Posterior vena cava (tissue), 2 donors: ENCODE measurements around the gene ELP5. TPM values are rescaled to one million over a fixed set of nuclear protein-coding genes. Genes with fewer than 3 reads are reported as not detected.
A peak's percentile ranks its signal among the peaks of the same experiment; 100 is the strongest.

Experiments
- DNase-seq: peaks from one replicate; pipeline ENCODE4 v3.0.0-alpha.2; 2020; ENCODE audit warnings: low spot score
- intact Hi-C, 2 donors: fragments of 100-400 bp; cut with DNase I; formaldehyde crosslinking; loops; one replicate each; pipeline versions ENCODE4 v1.14.1 to v1.14.2; 2022 to 2023
- microRNA-seq, 2 donors: library from miRNA; unstranded; fragments of <30 nt; microRNA quantifications; one replicate each; pipeline ENCODE4 v1.2.0, GENCODE V29; 2020 to 2021; ENCODE audit warnings: borderline microRNAs expressed in 2 of 2
- total RNA-seq, 2 donors: library from RNA; stranded (reverse); fragmentation: NEBNext Ultra II Directional; extraction: Animal tissue kit (Norgen Biotek cat#: 25700); gene quantifications; one replicate each; pipeline ENCODE4 v1.2.1, GENCODE V29; 2021
- donor health status: DM: yes; HTN: yes; CAD: no.
- donor health status: DM: yes; HTN: yes; CAD: no.

ELP5 gene
- total RNA-seq, 2 donors from 2014 or later = 36.5 to 40.0 TPM

GRCh38 chr17:7293816-7294613 lies 42.0 kb downstream of the ELP5 start:
- intact Hi-C loops = loop anchor here in 1 of 2 donors (10.0 kb wide), 1 partner anchor 51 kb away; no protein-coding TSS in a partner anchor
- DNase-seq = no peak

- DNase-seq = no peak
- intact Hi-C loops = loop anchor here in 1 of 2 donors (10.0 kb wide), 1 partner anchor 50 kb away; no protein-coding TSS in a partner anchor
These were observed 42.7 kb downstream of the ELP5 start, which contains the start of gene YBX2 for GRCh38 chr17:7294614-7295153. YBX2 (minus strand) TSS chr17:7294639; CDS start chr17:7294500, 139 bp downstream.

GRCh38 chr17:7295230-7296180 lies 43.5 kb downstream of the ELP5 start:
- intact Hi-C loops = loop anchor here in 1 of 2 donors (2.0 to 10.0 kb wide), 2 partner anchors 15 to 49 kb away; partner anchors contain the start of gene SLC2A4
- DNase-seq = no peak

DNA sequence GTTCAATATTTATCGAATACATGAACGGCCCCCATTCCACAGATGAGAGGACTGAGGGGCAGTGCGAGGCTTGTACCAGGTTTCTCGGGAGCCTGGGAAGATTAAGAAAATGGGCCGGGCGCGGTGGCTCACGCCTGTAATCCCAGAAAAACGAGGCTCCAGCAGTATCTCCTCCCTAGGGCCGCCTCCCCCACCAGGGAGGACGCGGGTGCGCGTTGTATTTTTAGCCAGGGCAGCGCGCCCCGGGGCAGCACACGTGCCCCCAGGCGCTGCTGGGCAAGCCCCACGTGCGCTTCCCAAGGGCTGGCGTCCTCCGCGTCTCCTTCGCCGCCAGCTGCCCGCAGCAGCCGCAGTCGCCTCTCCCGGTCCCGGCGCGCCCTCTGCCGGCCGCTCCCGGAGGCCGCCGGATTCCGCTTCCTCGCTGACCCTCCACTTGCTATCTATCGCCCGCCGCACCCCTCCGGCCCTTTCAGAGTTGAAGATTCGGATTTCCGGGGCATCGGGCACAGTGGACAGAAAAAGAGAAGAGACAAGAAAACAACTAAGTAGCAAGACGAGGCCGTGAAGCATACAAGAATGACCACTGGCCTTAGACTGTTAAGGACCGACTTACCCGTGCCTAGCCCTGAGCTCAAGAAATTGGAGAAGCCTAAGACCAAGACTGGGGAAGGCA lies 44.3 kb downstream of the ELP5 start:
- DNase-seq = peak; percentile 95

DNA sequence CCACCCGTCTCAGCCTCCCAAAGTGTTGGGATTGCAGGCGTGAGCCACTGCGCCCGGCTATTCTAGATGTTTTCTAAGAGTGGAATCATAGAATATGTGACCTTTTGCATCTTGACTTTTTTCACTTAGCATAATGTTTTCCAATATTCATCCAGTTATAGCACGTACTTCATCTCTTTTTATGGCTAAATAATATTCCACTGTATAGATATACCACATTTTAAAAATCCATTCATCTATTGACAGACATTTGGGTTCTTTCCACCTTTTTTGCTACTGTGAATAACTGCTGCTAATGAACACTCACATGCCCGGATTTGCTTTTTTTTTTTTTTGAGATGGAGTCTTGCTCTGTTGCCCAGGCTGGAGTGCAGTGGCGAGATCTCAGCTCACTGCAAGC lies 52.2 kb downstream of the ELP5 start:
- intact Hi-C loops = no loop called here
- DNase-seq = no peak

More for the DNA sequence above, 44.3 kb downstream of the ELP5 start:
- intact Hi-C loops = loop anchor here in 1 of 2 donors (2.0 to 10.0 kb wide), 2 partner anchors 16 to 48 kb away; partner anchors contain the start of gene SLC2A4

- peak; percentile 100 for DNase-seq
- intact Hi-C loops = no loop called here
These were observed 55.1 kb downstream of the ELP5 start, which contains the start of gene EIF5A for GRCh38 chr17:7306911-7307685. EIF5A (plus strand) TSS chr17:7307628; CDS start chr17:7309636, 2,008 bp downstream.

DNA sequence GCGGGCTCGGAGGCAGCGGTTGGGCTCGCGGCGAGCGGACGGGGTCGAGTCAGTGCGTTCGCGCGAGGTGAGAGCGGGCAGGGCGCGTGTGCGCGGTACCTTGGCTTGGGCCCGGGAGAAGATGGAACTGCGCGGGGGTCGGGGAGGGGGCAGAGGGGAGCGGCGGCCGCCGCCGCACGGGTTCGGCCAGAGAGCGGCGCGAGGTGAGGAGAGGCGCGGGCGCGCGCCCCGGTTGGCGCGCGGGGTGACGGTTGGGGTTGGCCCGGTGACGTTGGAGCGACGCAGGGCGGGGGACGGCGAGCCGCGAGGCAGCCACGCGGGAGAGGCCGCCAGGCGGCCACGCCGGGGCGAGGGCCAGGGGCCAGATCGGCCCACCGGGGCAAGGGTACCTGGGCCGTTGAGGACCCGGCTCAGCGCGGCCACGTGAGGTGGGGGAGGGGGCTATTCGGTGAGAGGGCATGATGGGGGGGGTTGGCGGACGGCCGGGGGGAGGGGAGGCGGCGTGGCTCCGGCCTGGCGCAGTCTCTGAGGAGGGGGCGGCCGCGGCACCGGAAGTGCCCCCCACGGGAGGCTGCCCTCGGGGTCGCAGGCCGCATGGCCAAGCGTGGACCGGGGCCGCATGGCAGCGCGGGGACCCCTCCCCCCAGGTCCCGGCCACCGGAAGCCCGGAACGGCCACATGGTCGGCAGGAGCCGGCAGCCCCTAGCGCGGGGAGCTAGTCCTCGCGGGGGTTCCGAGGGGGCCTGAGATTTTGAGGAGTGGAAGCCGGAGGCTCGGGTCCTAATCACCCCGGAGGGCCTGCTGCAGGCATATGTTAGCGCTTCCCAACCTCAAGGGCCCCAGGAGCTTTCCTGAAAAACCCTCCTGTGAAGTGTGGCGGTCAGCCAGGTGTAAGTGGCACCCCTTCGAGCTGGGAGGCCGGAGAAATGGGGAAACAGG lies 55.9 kb downstream of the ELP5 start:
- intact Hi-C loops = no loop called here
- DNase-seq = peak; percentile 92

DNA sequence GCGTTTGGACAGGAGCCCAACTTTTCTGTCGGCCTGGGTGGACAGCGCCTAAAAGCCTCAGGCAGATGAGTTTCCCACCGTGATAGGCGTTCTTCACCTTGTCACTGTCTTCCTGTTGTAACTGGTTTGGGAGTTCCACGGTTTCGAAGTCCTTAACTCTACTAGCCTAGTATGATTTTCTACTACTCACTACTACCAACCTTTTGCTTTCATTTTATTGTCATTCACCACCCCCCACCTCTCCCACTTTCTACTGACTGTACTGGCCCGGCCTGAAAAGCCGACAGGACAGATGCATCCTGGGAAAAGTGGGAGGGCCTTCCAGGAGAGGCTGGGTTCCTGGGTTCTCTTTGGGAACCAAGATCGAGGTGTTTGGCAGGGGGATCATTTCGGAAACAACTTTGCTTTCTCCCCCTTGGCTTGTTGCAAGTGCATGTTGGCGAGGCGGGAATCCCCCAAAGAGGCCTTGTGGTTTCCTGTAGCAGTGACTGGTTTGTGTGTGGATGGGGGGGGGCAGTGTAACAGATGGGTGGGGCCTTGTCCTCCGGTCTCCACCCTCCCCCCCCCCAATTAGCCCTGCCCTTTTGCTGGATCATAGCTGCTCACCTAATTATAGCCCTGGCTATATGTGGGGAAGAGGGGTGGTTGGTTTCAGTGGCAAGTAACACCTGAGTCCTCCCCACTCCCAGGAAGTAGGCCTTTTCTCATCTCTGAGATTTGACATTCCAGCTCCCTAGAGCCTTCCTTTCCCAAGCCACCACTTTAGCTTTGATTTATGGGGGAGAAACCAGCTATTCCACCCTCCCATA lies 56.8 kb downstream of the ELP5 start:
- intact Hi-C loops = no loop called here

More for the DNA sequence above, 56.8 kb downstream of the ELP5 start:
- DNase-seq = no peak

Small RNA genes lying within 50 kb of the gene (microRNA-seq; reads per million reads assigned to microRNA genes)
- gene MIR324 = 879 to 1,238 reads per million in 2 donors

Other genes with a start within 250 kb of the ELP5 start
- 100 to 1,000 TPM; 153 to 154 TPM for gene RNASEK, start 239.6 kb upstream of the ELP5 start, total RNA-seq
- 10 to 100 TPM; 21.2 to 29.7 TPM for gene BCL6B, start 229.2 kb upstream of the ELP5 start, total RNA-seq
- gene SLC16A13, start 216.2 kb upstream of the ELP5 start, total RNA-seq = 1 to 10 TPM; 1.5 to 1.6 TPM
- gene SLC16A11, start 208.1 kb upstream of the ELP5 start, total RNA-seq = 1 to 10 TPM in 1 of 2 donors, under 1 TPM in 1; 0.52 to 1.3 TPM
- 10 to 100 TPM in 1 of 2 donors, 1 to 10 TPM in 1; 5.9 to 13.9 TPM for gene CLEC10A, start 172.0 kb upstream of the ELP5 start, total RNA-seq
- 1 to 10 TPM in 1 of 2 donors, under 1 TPM in 1; 0.90 to 1.3 TPM for gene ASGR2, start 137.4 kb upstream of the ELP5 start, total RNA-seq
- 1 to 10 TPM; 1.2 to 2.2 TPM for gene ASGR1, start 72.8 kb upstream of the ELP5 start, total RNA-seq
- 10 to 100 TPM; 20.8 to 21.2 TPM for gene DLG4, start 32.4 kb upstream of the ELP5 start, total RNA-seq
- gene ACADVL, start 32.3 kb upstream of the ELP5 start, total RNA-seq = 100 to 1,000 TPM; 444 to 567 TPM
- 10 to 100 TPM; 21.9 to 26.7 TPM for gene DVL2, start 17.7 kb upstream of the ELP5 start, total RNA-seq
- 10 to 100 TPM; 20.4 to 27.5 TPM for gene PHF23, start 12.8 kb upstream of the ELP5 start, total RNA-seq
- gene GABARAP, start 9.8 kb upstream of the ELP5 start, total RNA-seq = 100 to 1,000 TPM; 341 to 405 TPM
- 10 to 100 TPM; 79.5 to 89.2 TPM for gene CTDNEP1, start 481 bp upstream of the ELP5 start, total RNA-seq
- gene CLDN7, start 10.3 kb downstream of the ELP5 start, total RNA-seq = 1 to 10 TPM; 1.6 to 4.4 TPM
- gene SLC2A4, start 29.5 kb downstream of the ELP5 start, total RNA-seq = 10 to 100 TPM; 13.5 to 21.3 TPM
- 1 to 10 TPM; 1.7 to 1.8 TPM for gene YBX2, start 42.4 kb downstream of the ELP5 start, total RNA-seq
- 100 to 1,000 TPM; 275 to 328 TPM for gene EIF5A, start 55.4 kb downstream of the ELP5 start, total RNA-seq
- gene GPS2, start 63.1 kb downstream of the ELP5 start, total RNA-seq = 10 to 100 TPM; 47.0 to 47.9 TPM
- 10 to 100 TPM; 20.0 to 22.8 TPM for gene NEURL4, start 77.1 kb downstream of the ELP5 start, total RNA-seq
- gene ACAP1, start 84.3 kb downstream of the ELP5 start, total RNA-seq = 10 to 100 TPM; 11.9 to 15.2 TPM
- 10 to 100 TPM in 1 of 2 donors, 1 to 10 TPM in 1; 8.8 to 10.0 TPM for gene KCTD11, start 99.9 kb downstream of the ELP5 start, total RNA-seq
- gene TMEM95, start 102.9 kb downstream of the ELP5 start, total RNA-seq = not detected
- 1 to 10 TPM; 1.6 to 1.8 TPM for gene TNK1, start 128.9 kb downstream of the ELP5 start, total RNA-seq
- gene PLSCR3, start 142.3 kb downstream of the ELP5 start, total RNA-seq = 10 to 100 TPM; 31.8 to 37.6 TPM
- 10 to 100 TPM; 39.3 to 65.5 TPM for gene TMEM256, start 151.9 kb downstream of the ELP5 start, total RNA-seq
- 10 to 100 TPM; 31.6 to 34.2 TPM for gene NLGN2, start 155.6 kb downstream of the ELP5 start, total RNA-seq
- gene SPEM1, start 168.1 kb downstream of the ELP5 start, total RNA-seq = not detected
- not detected for gene SPEM2, start 173.4 kb downstream of the ELP5 start, total RNA-seq
- gene SPEM3, start 176.6 kb downstream of the ELP5 start, total RNA-seq = not detected
- 1 to 10 TPM; 1.8 to 3.0 TPM for gene TMEM102, start 183.2 kb downstream of the ELP5 start, total RNA-seq
- gene FGF11, start 187.3 kb downstream of the ELP5 start, total RNA-seq = 1 to 10 TPM; 2.7 to 3.8 TPM
- gene CHRNB1, start 192.8 kb downstream of the ELP5 start, total RNA-seq = 10 to 100 TPM in 1 of 2 donors, 1 to 10 TPM in 1; 7.8 to 10.5 TPM
- 10 to 100 TPM; 67.3 to 67.9 TPM for gene ZBTB4, start 227.4 kb downstream of the ELP5 start, total RNA-seq
- not detected for gene SLC35G6, start 229.2 kb downstream of the ELP5 start, total RNA-seq
- gene POLR2A, start 232.2 kb downstream of the ELP5 start, total RNA-seq = 10 to 100 TPM; 65.5 to 70.0 TPM